Measurements from ENCODE around the gene GRXCR1. TPM values are rescaled to one million over a fixed set of nuclear protein-coding genes. Genes with fewer than 3 reads are reported as not detected.

Gene GRXCR1
- total RNA-seq, 1 donor: not detected

- no peak for TF ChIP-seq CTCF (IDR thresholded peaks at IDR 0.05; ENCODE audit: insufficient read depth, low read length)
- no peak overlapping the region for H3K4me3 ChIP-seq (ENCODE audit: low read depth, low read length)
- DNase-seq (ENCODE audit: low read depth): no peak
Measured at GRCh38 chr4:42953321-42953720, 60.8 kb downstream of the GRXCR1 start.

- no peak for TF ChIP-seq CTCF (IDR thresholded peaks at IDR 0.05; ENCODE audit: insufficient read depth, low read length)
- DNase-seq (ENCODE audit: low read depth): no peak
- no peak overlapping the region for H3K4me3 ChIP-seq (ENCODE audit: low read depth, low read length)
Measured at GRCh38 chr4:42954963-42955669, 62.6 kb downstream of the GRXCR1 start.

GRCh38 chr4:42955746-42956505 lies 63.4 kb downstream of the GRXCR1 start:
- DNase-seq (ENCODE audit: low read depth): no peak
- TF ChIP-seq CTCF (IDR thresholded peaks at IDR 0.05; ENCODE audit: insufficient read depth, low read length): no peak
- no peak overlapping the region for H3K4me3 ChIP-seq (ENCODE audit: low read depth, low read length)

GRCh38 chr4:42965326-42965725 lies 72.8 kb downstream of the GRXCR1 start:
- H3K4me3 ChIP-seq (ENCODE audit: low read depth, low read length): no peak overlapping the region
- no peak for DNase-seq (ENCODE audit: low read depth)
- TF ChIP-seq CTCF (IDR thresholded peaks at IDR 0.05; ENCODE audit: insufficient read depth, low read length): no peak

- no peak for TF ChIP-seq CTCF (IDR thresholded peaks at IDR 0.05; ENCODE audit: insufficient read depth, low read length)
- no peak for DNase-seq (ENCODE audit: low read depth)
- H3K4me3 ChIP-seq (ENCODE audit: low read depth, low read length): no peak overlapping the region
Measured at GRCh38 chr4:42985976-42986375, 93.5 kb downstream of the GRXCR1 start.

GRCh38 chr4:42995343-42995944 lies 102.9 kb downstream of the GRXCR1 start:
- DNase-seq (ENCODE audit: low read depth): peak; percentile 46
- peak; percentile 72 for TF ChIP-seq CTCF (IDR thresholded peaks at IDR 0.05; ENCODE audit: insufficient read depth, low read length)
- no peak overlapping the region for H3K4me3 ChIP-seq (ENCODE audit: low read depth, low read length)

Data from fibroblast of the aortic adventitia (primary cell).